Esophagus muscularis mucosa (tissue), 4 donors: ENCODE measurements around the gene CAMKV. TPM values are rescaled to one million over a fixed set of nuclear protein-coding genes. Genes with fewer than 3 reads are reported as not detected.
A peak's percentile ranks its signal among the peaks of the same experiment; 100 is the strongest.

Experiments used
- DNase-seq: peaks from one replicate; pipeline ENCODE4 v3.0.0-alpha.2; 2017; ENCODE audit errors: extremely low spot score
- H3K27ac ChIP-seq, 4 donors: fragments of 200-600 bp; sonication (generic); replicated peaks in 1 of 4; 1 replicate in 3 of 4; 2 replicates in 1 of 4; pipeline ENCODE4 v1.5.1; 2016 to 2019; ENCODE audit warnings: mild to moderate bottlenecking in 1 of 4
- H3K27me3 ChIP-seq, 4 donors: fragments of 200-600 bp; sonication (generic); one replicate each; pipeline versions ENCODE4 v1.5.1 to v1.6.0; 2016 to 2019
- H3K36me3 ChIP-seq, 4 donors: fragments of 200-600 bp; sonication (generic); one replicate each; pipeline ENCODE4 v1.5.1; 2016 to 2019
- H3K4me1 ChIP-seq, 4 donors: fragments of 200-600 bp; sonication (generic); one replicate each; pipeline ENCODE4 v1.5.1; 2016 to 2019
- H3K4me3 ChIP-seq, 4 donors: fragments of 200-600 bp; sonication (generic); 1 replicate in 2 of 4; 2 replicates in 2 of 4; pipeline ENCODE4 v1.5.1; 2016 to 2019; ENCODE audit warnings: mild to moderate bottlenecking in 4 of 4, moderate library complexity in 1 of 4
- H3K9me3 ChIP-seq, 4 donors: fragments of 200-600 bp; sonication (generic); 1 replicate in 3 of 4; 2 replicates in 1 of 4; pipeline ENCODE4 v1.5.1; 2016 to 2019
- CTCF ChIP-seq, 3 experiments: fragments of 200-600 bp in 2 of 3; fragments of 450-650 bp in 1 of 3; sonication (generic) in 2 of 3; IDR thresholded peaks; one replicate each; pipeline ENCODE4 v1.5.1; 2017 to 2019; ENCODE audit warnings: antibody characterized with exemption in 3 of 3, mild to moderate bottlenecking in 2 of 3, moderate library complexity in 1 of 3
- EP300 ChIP-seq: sonication (generic); formaldehyde crosslinking; IDR thresholded peaks from one replicate; pipeline ENCODE4 v1.6.1; 2017; ENCODE audit warnings: antibody characterized with exemption
- POLR2A ChIP-seq: fragments of 450-650 bp; IDR thresholded peaks from one replicate; pipeline ENCODE4 v1.6.1; 2017; ENCODE audit warnings: antibody characterized with exemption, moderate library complexity, mild to moderate bottlenecking, low read depth
- POLR2AphosphoS5 ChIP-seq, 2 donors: sonication (generic); formaldehyde crosslinking; IDR thresholded peaks; one replicate each; pipeline ENCODE4 v1.6.1; 2017; ENCODE audit warnings: antibody characterized with exemption in 2 of 2
- WGBS: methylation state at CpG from one replicate; pipeline ENCODE4 v1.1.5; 2018; 5-methylcytosine and 5-hydroxymethylcytosine counted together
- intact Hi-C: fragments of 100-400 bp; cut with DNase I; formaldehyde crosslinking; loops from one replicate; pipeline ENCODE4 v1.15.1; 2023
- total RNA-seq, 4 donors: library from RNA; depleted of rRNA; stranded (reverse); fragments of >200 nt; gene quantifications; one replicate each; pipeline versions ENCODE4 v1.1.0 to v1.2.1, GENCODE V29; 2016

Gene CAMKV
- total RNA-seq, 4 donors from 2014 or later: 0.13 TPM; not detected in 3

- DNase-seq: no peak
- peaks cover 0 to 18% (median 0%) of the 10 kb centered on the region in 4 donors for H3K36me3 ChIP-seq
- TF ChIP-seq POLR2A: no peak
- intact Hi-C loops: loop anchor here (5.0 kb wide), 1 partner anchor 58 kb away; the partner anchor contains the start of gene MST1R
- H3K9me3 ChIP-seq: no peaks in the 10 kb centered on the region
- 88% methylated on average over 5 of the region's 5 CpGs for WGBS
- H3K4me1 ChIP-seq: peaks cover 7 to 17% (median 12%) of the 10 kb centered on the region in 4 donors
- H3K4me3 ChIP-seq: no peak overlapping the region
- H3K27me3 ChIP-seq: no peaks in the 10 kb centered on the region
- no peak overlapping the region for H3K27ac ChIP-seq
Measured at GRCh38 chr3:49844464-49845183, 25.1 kb downstream of the CAMKV start.

GRCh38 chr3:49842843-49843517 is 26.7 kb downstream of the CAMKV start:
- H3K27ac ChIP-seq: no peak overlapping the region
- no peak for TF ChIP-seq POLR2A
- no peak for TF ChIP-seq CTCF (IDR thresholded peaks at IDR 0.05)
- TF ChIP-seq EP300: no peak
- no peak for TF ChIP-seq POLR2AphosphoS5 (IDR thresholded peaks at IDR 0.05)
- H3K4me1 ChIP-seq: peaks cover 14 to 26% (median 20%) of the 10 kb centered on the region in 4 donors
- H3K4me3 ChIP-seq: no peak overlapping the region
- H3K36me3 ChIP-seq: peaks cover 0 to 18% (median 0%) of the 10 kb centered on the region in 4 donors
- H3K9me3 ChIP-seq: no peaks in the 10 kb centered on the region
- intact Hi-C loops: loop anchor here (5.0 kb wide), 1 partner anchor 59 kb away; the partner anchor contains the start of gene MST1R
- 100% methylated on average over 3 of the region's 3 CpGs for WGBS
- H3K27me3 ChIP-seq: no peaks in the 10 kb centered on the region
- no peak for DNase-seq

- intact Hi-C loops: loop anchor here (5.0 kb wide), 1 partner anchor 60 kb away; the partner anchor contains the start of gene MST1R
- H3K36me3 ChIP-seq: peaks cover 0 to 18% (median 0%) of the 10 kb centered on the region in 4 donors
- 90% methylated on average over 7 of the region's 7 CpGs for WGBS
Measured at GRCh38 chr3:49841806-49842205, 27.9 kb downstream of the CAMKV start.

GRCh38 chr3:49841126-49841696 is 28.5 kb downstream of the CAMKV start:
- H3K27ac ChIP-seq: no peak overlapping the region
- no peaks in the 10 kb centered on the region for H3K9me3 ChIP-seq
- no peak for DNase-seq
- H3K4me1 ChIP-seq: peaks cover 14 to 26% (median 20%) of the 10 kb centered on the region in 4 donors
- peaks cover 0 to 14% (median 0%) of the 10 kb centered on the region in 4 donors for H3K36me3 ChIP-seq
- no peak overlapping the region for H3K4me3 ChIP-seq
- no peaks in the 10 kb centered on the region for H3K27me3 ChIP-seq
- intact Hi-C loops: loop anchor here (5.0 kb wide), 1 partner anchor 61 kb away; the partner anchor contains the start of gene MST1R
- TF ChIP-seq POLR2AphosphoS5 (IDR thresholded peaks at IDR 0.05): no peak
- no peak for TF ChIP-seq POLR2A
- TF ChIP-seq CTCF (IDR thresholded peaks at IDR 0.05): peak in 2 of 3 experiments; percentile 20 to 26

More at GRCh38 chr3:49841806-49842205, 27.9 kb downstream of the CAMKV start:
- no peak for DNase-seq
- H3K4me1 ChIP-seq: peaks cover 14 to 26% (median 20%) of the 10 kb centered on the region in 4 donors
- H3K27ac ChIP-seq: no peak overlapping the region
- TF ChIP-seq CTCF (IDR thresholded peaks at IDR 0.05) (no peak), EP300 (no peak), POLR2AphosphoS5 (IDR thresholded peaks at IDR 0.05) (no peak), POLR2A (no peak)
- H3K27me3 ChIP-seq: no peaks in the 10 kb centered on the region
- H3K4me3 ChIP-seq: no peak overlapping the region
- H3K9me3 ChIP-seq: no peaks in the 10 kb centered on the region

GRCh38 chr3:49840388-49840787 is 29.3 kb downstream of the CAMKV start:
- Histone ChIP-seq H3K36me3 (peaks cover 0 to 9% (median 0%) of the 10 kb centered on the region in 4 donors), H3K27ac (no peak overlapping the region), H3K4me3 (no peak overlapping the region), H3K27me3 (no peaks in the 10 kb centered on the region), H3K9me3 (no peaks in the 10 kb centered on the region), H3K4me1 (peaks cover 14 to 26% (median 20%) of the 10 kb centered on the region in 4 donors)
- WGBS: 25% methylated on average over 1 of the region's 2 CpGs
- TF ChIP-seq POLR2A: no peak
- TF ChIP-seq CTCF (IDR thresholded peaks at IDR 0.05): no peak
- intact Hi-C loops: loop anchor here (5.0 kb wide), 1 partner anchor 62 kb away; the partner anchor contains the start of gene MST1R
- no peak for DNase-seq
